ENCODE measurements around the gene ARAP1. TPM values are rescaled to one million over a fixed set of nuclear protein-coding genes. Genes with fewer than 3 reads are reported as not detected.

Gene ARAP1
- total and polyA plus RNA-seq, 7 donors: 31.9 to 135 (median 61.5) TPM

GRCh38 chr11:72716788-72717435 lies 35.3 kb downstream of the ARAP1 start:
- peaks cover 0 to 12% (median 7%) of the 10 kb centered on the region in 4 donors for H3K36me3 ChIP-seq
- peaks cover 0 to 61% (median 48%) of the 10 kb centered on the region in 4 donors for H3K4me1 ChIP-seq
- no peak for TF ChIP-seq EP300 (IDR thresholded peaks at IDR 0.05)
- no peak for TF ChIP-seq CTCF (IDR thresholded peaks at IDR 0.05)
- no peak for TF ChIP-seq POLR2A (IDR thresholded peaks at IDR 0.05)
- TF ChIP-seq POLR2AphosphoS5 (IDR thresholded peaks at IDR 0.05): no peak
- WGBS, 2 donors: 94% methylated on average over 14 of the region's 14 CpGs
- no peaks in the 10 kb centered on the region for H3K27me3 ChIP-seq
- no peaks in the 10 kb centered on the region for H3K9me3 ChIP-seq
- H3K4me3 ChIP-seq: no peak overlapping the region
- DNase-seq: no peak
- peak overlapping the region in 1 of 4 donors; percentile 30 for H3K27ac ChIP-seq
- intact Hi-C loops (cut with DNase I): no loop called here

- Histone ChIP-seq H3K27me3 (no peaks in the 10 kb centered on the region), H3K9me3 (no peaks in the 10 kb centered on the region), H3K4me1 (peaks cover 0 to 58% (median 44%) of the 10 kb centered on the region in 4 donors), H3K36me3 (peaks cover 0 to 17% (median 9%) of the 10 kb centered on the region in 4 donors), H3K27ac (peak overlapping the region in 1 of 4 donors; percentile 30), H3K4me3 (no peak overlapping the region)
- DNase-seq: no peak
- TF ChIP-seq POLR2A (IDR thresholded peaks at IDR 0.05) (no peak), POLR2AphosphoS5 (IDR thresholded peaks at IDR 0.05) (no peak), CTCF (IDR thresholded peaks at IDR 0.05) (no peak), EP300 (IDR thresholded peaks at IDR 0.05) (no peak)
- 69 to 70% methylated on average over 7 of the region's 7 CpGs for WGBS, 2 donors
- intact Hi-C loops (cut with DNase I): no loop called here
These were observed 35.9 kb downstream of the ARAP1 start for GRCh38 chr11:72716290-72716689.

DNA sequence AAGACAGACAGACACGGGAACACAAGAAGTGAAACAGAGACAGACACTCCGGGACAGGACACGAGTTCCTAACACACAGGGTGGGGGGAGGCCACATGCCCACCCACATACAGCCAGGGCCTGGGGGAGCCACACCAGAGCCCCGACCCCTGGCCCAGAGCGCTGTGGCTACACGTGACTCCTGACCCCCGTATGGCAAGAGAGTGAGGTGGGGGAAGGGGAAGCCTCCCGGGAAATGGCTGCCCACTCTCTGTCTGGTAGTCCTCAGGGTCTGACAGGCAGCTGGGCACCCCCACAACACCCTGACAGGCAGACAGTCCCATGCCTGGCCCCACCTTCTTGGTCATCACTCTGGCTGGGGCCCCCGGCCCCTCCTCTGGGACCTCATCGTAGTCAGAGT lies 39.4 kb downstream of the ARAP1 start:
- H3K36me3 ChIP-seq: peaks cover 14 to 52% (median 36%) of the 10 kb centered on the region in 4 donors
- peaks cover 0 to 24% (median 15%) of the 10 kb centered on the region in 4 donors for H3K4me1 ChIP-seq
- peak overlapping the region in 2 of 4 donors; percentile 26 to 27 for H3K27ac ChIP-seq

GRCh38 chr11:72712168-72712751 lies 39.9 kb downstream of the ARAP1 start:
- Histone ChIP-seq H3K27me3 (no peaks in the 10 kb centered on the region), H3K4me3 (no peak overlapping the region), H3K27ac (no peak overlapping the region), H3K9me3 (no peaks in the 10 kb centered on the region), H3K36me3 (peaks cover 20 to 54% (median 40%) of the 10 kb centered on the region in 4 donors), H3K4me1 (peaks cover 0 to 19% (median 13%) of the 10 kb centered on the region in 4 donors)
- 70 to 73% methylated on average over 26 of the region's 26 CpGs for WGBS, 2 donors
- TF ChIP-seq EP300 (IDR thresholded peaks at IDR 0.05): no peak
- no peak for TF ChIP-seq CTCF (IDR thresholded peaks at IDR 0.05)
- no peak for TF ChIP-seq POLR2A (IDR thresholded peaks at IDR 0.05)
- TF ChIP-seq POLR2AphosphoS5 (IDR thresholded peaks at IDR 0.05): no peak
- intact Hi-C loops (cut with DNase I): no loop called here
- DNase-seq: peak; percentile 79

More for the DNA sequence above, 39.4 kb downstream of the ARAP1 start:
- 79 to 86% methylated on average over 10 of the region's 10 CpGs for WGBS, 2 donors
- intact Hi-C loops (cut with DNase I): no loop called here
- no peaks in the 10 kb centered on the region for H3K27me3 ChIP-seq
- no peak for DNase-seq
- H3K9me3 ChIP-seq: no peaks in the 10 kb centered on the region
- TF ChIP-seq POLR2AphosphoS5 (IDR thresholded peaks at IDR 0.05): no peak
- TF ChIP-seq CTCF (IDR thresholded peaks at IDR 0.05): no peak
- TF ChIP-seq POLR2A (IDR thresholded peaks at IDR 0.05): no peak
- TF ChIP-seq EP300 (IDR thresholded peaks at IDR 0.05): no peak
- H3K4me3 ChIP-seq: no peak overlapping the region

All from sigmoid colon (tissue), 7 donors.